ENCODE results near the gene PPP2R3B. TPM values are rescaled to one million over a fixed set of nuclear protein-coding genes. Genes with fewer than 3 reads are reported as not detected.
"Not testable (repeated sequence)": the region's sequence is repeated elsewhere in the genome, so short reads cannot be mapped to it uniquely, and the experiment has no call there.

The PPP2R3B gene
- total and polyA plus RNA-seq, 2 experiments from 2014 or later, result 22.4 to 24.3 TPM

DNA sequence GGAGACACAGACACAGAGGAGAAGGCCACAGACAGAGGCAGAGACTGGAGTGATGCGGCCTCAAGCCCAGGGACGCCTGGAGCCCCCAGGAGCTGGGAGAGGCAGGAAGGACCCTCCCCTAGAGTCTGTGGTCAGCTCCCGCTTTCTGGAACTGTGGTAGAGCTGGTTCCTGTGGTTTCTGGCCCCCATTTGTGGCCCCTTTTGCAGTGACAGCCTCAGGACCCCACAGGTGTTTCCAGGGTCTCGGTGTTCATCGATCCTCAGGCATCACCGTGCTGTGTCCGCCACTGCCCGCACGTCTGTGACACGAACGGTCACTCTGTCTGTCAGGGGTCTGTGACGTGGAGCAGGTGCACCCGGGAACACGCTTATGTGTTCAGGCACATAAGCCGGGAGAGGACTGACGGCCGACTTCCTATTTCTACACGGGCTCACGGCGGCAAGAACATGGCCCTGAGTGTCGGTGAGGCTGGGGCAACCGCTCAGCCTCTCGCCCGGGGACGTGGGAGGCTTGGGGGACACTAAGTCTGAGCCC lies 76.0 kb downstream of the PPP2R3B start:
- H3K4me1 ChIP-seq (ENCODE audit: insufficient read depth), result no peaks in the 10 kb centered on the region
- no peak for DNase-seq (ENCODE audit: low spot score)
- H3K9me3 ChIP-seq (ENCODE audit: low read depth), result no peaks in the 10 kb centered on the region
- no peaks in the 10 kb centered on the region for H3K79me2 ChIP-seq
- no peaks in the 10 kb centered on the region for H3K9me2 ChIP-seq (replicated peaks; ENCODE audit: insufficient read depth)
- no peak overlapping the region for H3K27ac ChIP-seq
- H3K4me2 ChIP-seq, result no peak overlapping the region
- H3K4me3 ChIP-seq, result no peak overlapping the region
- H3K36me3 ChIP-seq (replicated peaks; ENCODE audit: insufficient read depth, low read depth), result no peaks in the 10 kb centered on the region
- H3K27me3 ChIP-seq, result no peaks in the 10 kb centered on the region
- no peak overlapping the region for H2AFZ ChIP-seq
- no peaks in the 10 kb centered on the region for H4K20me1 ChIP-seq (ENCODE audit: insufficient read depth, poor library complexity, severe bottlenecking)
- 95% methylated on average over 24 of the region's 25 CpGs for WGBS (ENCODE audit: low lambda C conversion rate, missing lambda C conversion rate)
- TF ChIP-seq EZH2 (IDR thresholded peaks at IDR 0.05; ENCODE audit: borderline replicate concordance) (no peak), CTCF (IDR thresholded peaks at IDR 0.05; ENCODE audit: poor library complexity) (no peak), EZH2phosphoT487 (IDR thresholded peaks at IDR 0.05; ENCODE audit: low read depth, severe bottlenecking, unreplicated experiment) (no peak)

DNA sequence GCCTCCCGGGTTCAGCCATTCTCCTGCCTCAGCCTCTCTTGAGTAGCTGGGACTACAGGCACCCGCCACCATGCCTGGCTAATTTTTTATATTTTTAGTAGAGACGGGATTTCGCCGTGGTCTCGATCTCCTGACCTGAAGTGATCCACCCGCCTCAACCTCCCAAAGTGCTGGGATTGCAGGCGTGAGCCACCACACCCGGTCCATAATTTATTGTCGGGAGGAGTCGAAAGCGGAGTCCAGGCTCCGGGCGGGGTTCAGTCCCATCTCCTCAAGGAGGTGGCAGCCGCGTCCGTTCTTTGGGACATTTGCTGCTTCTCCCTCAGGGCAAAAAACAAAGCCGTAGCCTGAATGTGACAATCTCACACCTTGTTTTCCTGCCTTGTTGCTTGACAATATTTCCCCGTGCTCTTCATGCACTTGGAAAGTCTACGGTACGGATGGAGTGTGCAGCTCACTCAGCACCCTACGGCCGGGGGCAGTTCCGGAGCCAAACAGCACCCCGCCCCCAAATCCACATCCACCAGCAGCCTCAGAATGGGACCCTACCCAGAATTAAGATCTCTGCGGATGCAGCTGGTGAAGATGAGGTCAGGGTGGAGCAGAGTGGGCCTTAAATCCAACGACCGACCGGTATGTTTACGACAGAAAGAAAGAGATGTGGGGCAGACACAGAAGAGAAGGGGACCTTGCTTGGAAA lies 77.7 kb downstream of the PPP2R3B start:
- Histone ChIP-seq H3K27me3 (no peaks in the 10 kb centered on the region), H2AFZ (no peak overlapping the region), H3K4me2 (no peak overlapping the region), H3K36me3 (replicated peaks; ENCODE audit: insufficient read depth, low read depth) (no peaks in the 10 kb centered on the region), H3K27ac (no peak overlapping the region), H3K4me1 (ENCODE audit: insufficient read depth) (no peaks in the 10 kb centered on the region), H3K9me2 (replicated peaks; ENCODE audit: insufficient read depth) (no peaks in the 10 kb centered on the region), H4K20me1 (ENCODE audit: insufficient read depth, poor library complexity, severe bottlenecking) (no peaks in the 10 kb centered on the region), H3K79me2 (no peaks in the 10 kb centered on the region), H3K9me3 (ENCODE audit: low read depth) (no peaks in the 10 kb centered on the region), H3K4me3 (no peak overlapping the region)
- 94% methylated on average over 30 of the region's 30 CpGs for WGBS (ENCODE audit: low lambda C conversion rate, missing lambda C conversion rate)
- TF ChIP-seq EZH2 (IDR thresholded peaks at IDR 0.05; ENCODE audit: borderline replicate concordance) (no peak), EZH2phosphoT487 (IDR thresholded peaks at IDR 0.05; ENCODE audit: low read depth, severe bottlenecking, unreplicated experiment) (no peak), CTCF (IDR thresholded peaks at IDR 0.05; ENCODE audit: poor library complexity) (no peak)
- no peak for DNase-seq (ENCODE audit: low spot score)

DNA sequence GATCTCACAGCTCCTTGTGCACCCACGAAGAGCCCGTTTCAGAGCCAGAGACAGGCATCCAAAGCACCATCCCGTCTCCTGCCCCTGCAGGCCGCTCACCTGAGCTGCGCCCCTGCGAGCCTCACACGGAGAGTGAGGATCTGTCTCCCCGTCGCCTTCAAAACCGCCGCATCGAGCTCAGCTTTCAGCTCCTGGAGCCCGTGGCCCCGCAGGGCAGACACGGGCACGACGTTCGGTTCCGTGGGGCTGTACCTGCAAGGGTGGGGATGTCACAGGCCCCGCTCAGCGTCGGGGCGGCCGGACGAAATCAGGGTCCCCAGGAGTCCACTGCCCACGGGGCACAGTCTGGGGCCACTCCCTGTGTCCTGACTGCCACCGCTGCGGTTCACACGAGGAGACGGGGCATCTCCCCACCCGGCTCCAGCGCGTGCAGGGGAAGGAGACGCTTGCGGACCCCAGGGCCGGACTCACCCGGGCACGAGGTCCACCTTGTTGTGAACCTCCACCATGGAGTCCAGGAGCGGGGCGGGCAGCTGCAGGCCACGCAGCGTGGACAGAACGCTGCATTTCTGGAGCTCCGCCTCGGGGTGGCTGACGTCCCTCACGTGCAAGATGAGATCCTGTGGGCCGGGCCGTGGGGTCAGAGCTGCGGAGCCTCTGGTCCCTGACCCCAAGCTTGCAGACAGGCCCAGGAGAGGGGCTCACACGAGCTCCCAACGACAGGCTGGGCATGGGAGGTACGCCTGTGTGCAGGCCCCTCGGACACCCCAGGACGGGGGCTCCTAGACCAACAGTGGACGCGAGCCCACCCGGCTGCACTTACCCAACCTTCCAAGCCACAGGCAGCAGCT lies 79.2 kb downstream of the PPP2R3B start:
- 97% methylated on average over 49 of the region's 58 CpGs for WGBS (ENCODE audit: low lambda C conversion rate, missing lambda C conversion rate)
- Histone ChIP-seq H3K4me2 (no peak overlapping the region), H2AFZ (no peak overlapping the region), H3K79me2 (no peaks in the 10 kb centered on the region), H3K4me3 (no peak overlapping the region), H4K20me1 (ENCODE audit: insufficient read depth, poor library complexity, severe bottlenecking) (no peaks in the 10 kb centered on the region), H3K27me3 (no peaks in the 10 kb centered on the region), H3K9me3 (ENCODE audit: low read depth) (no peaks in the 10 kb centered on the region), H3K9me2 (replicated peaks; ENCODE audit: insufficient read depth) (no peaks in the 10 kb centered on the region), H3K27ac (no peak overlapping the region), H3K36me3 (replicated peaks; ENCODE audit: insufficient read depth, low read depth) (no peaks in the 10 kb centered on the region), H3K4me1 (ENCODE audit: insufficient read depth) (no peaks in the 10 kb centered on the region)
- no peak for TF ChIP-seq EZH2 (IDR thresholded peaks at IDR 0.05; ENCODE audit: borderline replicate concordance)
- no peak for DNase-seq (ENCODE audit: low spot score)

- not testable (repeated sequence) for H3K4me3 ChIP-seq; H3K36me3 ChIP-seq (replicated peaks; ENCODE audit: insufficient read depth, low read depth); H3K9me2 ChIP-seq (replicated peaks; ENCODE audit: insufficient read depth); H3K9me3 ChIP-seq (ENCODE audit: low read depth); H3K27me3 ChIP-seq; H3K27ac ChIP-seq; H3K4me2 ChIP-seq; H4K20me1 ChIP-seq (ENCODE audit: insufficient read depth, poor library complexity, severe bottlenecking); H2AFZ ChIP-seq; DNase-seq (ENCODE audit: low spot score); H3K79me2 ChIP-seq; H3K4me1 ChIP-seq (ENCODE audit: insufficient read depth)
- 100% methylated on average over 3 of the region's 3 CpGs for WGBS (ENCODE audit: low lambda C conversion rate, missing lambda C conversion rate)
These were observed 80.0 kb downstream of the PPP2R3B start for GRCh38 chrX:306614-307251.

GRCh38 chrX:305781-306613 lies 80.7 kb downstream of the PPP2R3B start:
- over 99% methylated on average over 12 of the region's 12 CpGs for WGBS (ENCODE audit: low lambda C conversion rate, missing lambda C conversion rate)
- H4K20me1 ChIP-seq (ENCODE audit: insufficient read depth, poor library complexity, severe bottlenecking); DNase-seq (ENCODE audit: low spot score); H3K9me2 ChIP-seq (replicated peaks; ENCODE audit: insufficient read depth); H3K27ac ChIP-seq; H3K79me2 ChIP-seq; H3K4me2 ChIP-seq; H3K4me3 ChIP-seq; H3K36me3 ChIP-seq (replicated peaks; ENCODE audit: insufficient read depth, low read depth); H3K4me1 ChIP-seq (ENCODE audit: insufficient read depth); H3K27me3 ChIP-seq; H2AFZ ChIP-seq; H3K9me3 ChIP-seq (ENCODE audit: low read depth): not testable (repeated sequence)
